HG03045 (cell line): Measurements from ENCODE around the gene ZMYND10.

ENCODE experiments used
- ATAC-seq: cut with Tn5 transposase; IDR thresholded peaks from one replicate; pipeline ENCODE4 v1.9.1; 2021; ENCODE audit warnings: mild to moderate bottlenecking, moderate library complexity; ENCODE audit not compliant: unreplicated experiment

ZMYND10 gene

DNA sequence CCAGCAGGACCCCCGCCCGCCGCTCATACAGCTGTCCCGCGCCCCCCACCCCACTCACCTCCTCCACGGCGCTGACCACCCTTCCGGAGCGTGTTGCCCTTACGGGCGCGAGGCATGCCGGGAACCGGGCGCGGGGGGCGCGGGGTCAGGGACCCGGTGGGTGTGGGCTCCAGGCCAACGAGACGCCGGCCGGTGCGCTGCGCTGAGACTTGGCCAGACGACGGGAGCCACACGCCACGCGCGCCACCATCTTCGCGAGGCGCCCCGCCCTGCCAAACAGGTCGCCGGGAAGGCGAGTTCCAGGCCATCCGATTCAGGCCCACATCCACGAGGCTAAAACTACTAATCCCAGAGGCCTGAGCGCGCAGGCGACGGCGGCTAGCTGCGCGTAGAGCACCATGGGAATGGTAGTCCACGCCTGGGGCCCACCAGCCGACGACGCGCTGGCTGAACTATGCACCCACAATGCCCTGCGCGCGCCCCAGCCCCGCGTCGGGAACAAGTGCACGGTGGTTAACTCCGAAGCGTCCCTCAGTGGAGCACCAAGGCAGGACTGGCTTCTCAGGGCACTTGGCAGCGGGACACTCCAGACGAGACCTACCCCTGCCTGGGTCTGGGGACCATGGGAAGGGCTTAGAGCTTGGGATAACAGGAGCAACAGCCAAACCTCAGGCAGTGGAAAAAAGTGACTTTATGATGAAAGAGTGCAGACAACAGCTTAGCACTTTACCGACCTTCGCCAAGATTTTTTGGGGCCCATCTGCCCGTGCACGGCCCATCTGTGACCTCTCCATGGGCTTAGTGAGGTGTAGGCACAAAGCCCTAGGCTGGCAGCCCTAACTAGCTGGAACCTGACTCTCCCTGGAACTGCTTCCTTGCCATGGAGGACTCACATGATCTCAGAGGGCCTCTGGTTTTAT lies 53.1 kb downstream of the ZMYND10 start, which contains the start of gene IFRD2:
Gene IFRD2 (minus strand): TSS at position 271 of the 920 bp plus-strand sequence. CDS start 155 bp downstream, at position 116.
- peak; percentile 88 for ATAC-seq
